ENCODE data around the gene PLXNA2.

The PLXNA2 gene

GRCh38 chr1:208036106-208036808 is 207.9 kb downstream of the PLXNA2 start:
- FAIRE-seq = no peak

- no peak for FAIRE-seq
Measured at GRCh38 chr1:208034135-208034534, 210.0 kb downstream of the PLXNA2 start.

- FAIRE-seq = no peak
Measured at GRCh38 chr1:208033236-208033635, 210.9 kb downstream of the PLXNA2 start.

GRCh38 chr1:208031932-208032320 is 212.3 kb downstream of the PLXNA2 start:
- FAIRE-seq = no peak

GRCh38 chr1:208031316-208031931 is 212.8 kb downstream of the PLXNA2 start:
- FAIRE-seq = no peak

GRCh38 chr1:208030288-208031091 is 213.7 kb downstream of the PLXNA2 start:
- FAIRE-seq = no peak

- FAIRE-seq = no peak
Measured at GRCh38 chr1:208029381-208030287, 214.6 kb downstream of the PLXNA2 start.

- no peak for FAIRE-seq
Measured at GRCh38 chr1:208028526-208028925, 215.7 kb downstream of the PLXNA2 start.

- FAIRE-seq = no peak
Measured at GRCh38 chr1:208027861-208028260, 216.3 kb downstream of the PLXNA2 start.

- no peak for FAIRE-seq
Measured at GRCh38 chr1:208026880-208027438, 217.2 kb downstream of the PLXNA2 start.

GRCh38 chr1:208025031-208025430 is 219.2 kb downstream of the PLXNA2 start:
- FAIRE-seq = no peak

GRCh38 chr1:208024406-208024805 is 219.8 kb downstream of the PLXNA2 start:
- no peak for FAIRE-seq

GRCh38 chr1:208019257-208019656 is 224.9 kb downstream of the PLXNA2 start:
- no peak for FAIRE-seq

GRCh38 chr1:208015255-208015654 is 228.9 kb downstream of the PLXNA2 start:
- FAIRE-seq = no peak

GRCh38 chr1:208013210-208013609 is 231.0 kb downstream of the PLXNA2 start:
- FAIRE-seq = no peak

GRCh38 chr1:208012721-208013120 is 231.5 kb downstream of the PLXNA2 start:
- FAIRE-seq = no peak

GRCh38 chr1:208010487-208011071 is 233.6 kb downstream of the PLXNA2 start:
- FAIRE-seq = no peak

- FAIRE-seq = no peak
Measured at GRCh38 chr1:208009706-208010444, 234.3 kb downstream of the PLXNA2 start.

- no peak for FAIRE-seq
Measured at GRCh38 chr1:208009303-208009702, 234.9 kb downstream of the PLXNA2 start.

GRCh38 chr1:208008534-208008933 is 235.7 kb downstream of the PLXNA2 start:
- FAIRE-seq = no peak

- FAIRE-seq = no peak
Measured at GRCh38 chr1:208007938-208008342, 236.2 kb downstream of the PLXNA2 start.

Data from endometrium (tissue), 2 donors.